Measurements from ENCODE around the gene ARPC5L. TPM values are rescaled to one million over a fixed set of nuclear protein-coding genes. Genes with fewer than 3 reads are reported as not detected.

Gene ARPC5L
- total RNA-seq, 1 donor from 2014 or later: 57.0 TPM

GRCh38 chr9:124854161-124854560 lies 7.8 kb upstream of the ARPC5L start:
- peaks cover 24% of the 10 kb centered on the region for H3K4me1 Mint-ChIP-seq (ENCODE audit: low read depth, unreplicated experiment)
- Histone ChIP-seq H3K9ac (ENCODE audit: low read length) (no peak overlapping the region), H3K79me2 (ENCODE audit: insufficient read depth, low read length) (peaks cover 12% of the 10 kb centered on the region), H4K20me1 (ENCODE audit: insufficient read depth, low read length) (peaks cover 36% of the 10 kb centered on the region), H3K36me3 (ENCODE audit: insufficient read depth, low read length) (peaks cover 19% of the 10 kb centered on the region), H3K4me3 (ENCODE audit: insufficient read depth, low read depth, low read length) (no peak overlapping the region), H2AFZ (ENCODE audit: low read depth, low read length) (no peak overlapping the region), H3K27me3 (ENCODE audit: insufficient read depth, low read length) (no peaks in the 10 kb centered on the region), H3K27ac (ENCODE audit: low read depth, low read length) (no peak overlapping the region), H3K9me3 (ENCODE audit: insufficient read depth, low read depth, low read length) (no peaks in the 10 kb centered on the region), H3K4me2 (ENCODE audit: low read length) (no peak overlapping the region), H3K4me1 (ENCODE audit: insufficient read depth, low read length) (peaks cover 17% of the 10 kb centered on the region)
- H3K9me3 Mint-ChIP-seq (ENCODE audit: unreplicated experiment): no peaks in the 10 kb centered on the region
- FAIRE-seq: no peak
- peaks cover 9% of the 10 kb centered on the region for H3K36me3 Mint-ChIP-seq (ENCODE audit: low read depth, unreplicated experiment)
- no peak overlapping the region for H3K27ac Mint-ChIP-seq (ENCODE audit: unreplicated experiment)
- DNase-seq (ENCODE audit: low read depth): no peak
- TF ChIP-seq EZH2 (IDR thresholded peaks at IDR 0.05; ENCODE audit: insufficient read depth, low read length) (no peak), CTCF (IDR thresholded peaks at IDR 0.05; ENCODE audit: insufficient read depth, low read depth, low read length) (no peak)
- peak overlapping the region; percentile 20 for H3K4me3 Mint-ChIP-seq (ENCODE audit: unreplicated experiment)
- H3K27me3 Mint-ChIP-seq (ENCODE audit: low read depth, unreplicated experiment): no peaks in the 10 kb centered on the region

- no peak for FAIRE-seq
- H3K9me3 ChIP-seq (ENCODE audit: insufficient read depth, low read depth, low read length): no peaks in the 10 kb centered on the region
- TF ChIP-seq EZH2 (IDR thresholded peaks at IDR 0.05; ENCODE audit: insufficient read depth, low read length): no peak
- no peak for TF ChIP-seq CTCF (IDR thresholded peaks at IDR 0.05; ENCODE audit: insufficient read depth, low read depth, low read length)
- H3K9me3 Mint-ChIP-seq (ENCODE audit: unreplicated experiment): no peaks in the 10 kb centered on the region
- peaks cover 42% of the 10 kb centered on the region for H4K20me1 ChIP-seq (ENCODE audit: insufficient read depth, low read length)
- peaks cover 24% of the 10 kb centered on the region for H3K4me1 ChIP-seq (ENCODE audit: insufficient read depth, low read length)
- no peak overlapping the region for H3K4me3 Mint-ChIP-seq (ENCODE audit: unreplicated experiment)
- H3K4me3 ChIP-seq (ENCODE audit: insufficient read depth, low read depth, low read length): no peak overlapping the region
- peaks cover 25% of the 10 kb centered on the region for H3K36me3 ChIP-seq (ENCODE audit: insufficient read depth, low read length)
- peaks cover 13% of the 10 kb centered on the region for H3K36me3 Mint-ChIP-seq (ENCODE audit: low read depth, unreplicated experiment)
- H3K27me3 ChIP-seq (ENCODE audit: insufficient read depth, low read length): no peaks in the 10 kb centered on the region
- no peaks in the 10 kb centered on the region for H3K27me3 Mint-ChIP-seq (ENCODE audit: low read depth, unreplicated experiment)
- no peak overlapping the region for H3K27ac ChIP-seq (ENCODE audit: low read depth, low read length)
- H2AFZ ChIP-seq (ENCODE audit: low read depth, low read length): no peak overlapping the region
- H3K27ac Mint-ChIP-seq (ENCODE audit: unreplicated experiment): peak overlapping the region; percentile 79
- H3K4me1 Mint-ChIP-seq (ENCODE audit: low read depth, unreplicated experiment): peaks cover 30% of the 10 kb centered on the region
- DNase-seq (ENCODE audit: low read depth): no peak
- H3K79me2 ChIP-seq (ENCODE audit: insufficient read depth, low read length): peaks cover 19% of the 10 kb centered on the region
- no peak overlapping the region for H3K9ac ChIP-seq (ENCODE audit: low read length)
- no peak overlapping the region for H3K4me2 ChIP-seq (ENCODE audit: low read length)
These were observed 7.1 kb upstream of the ARPC5L start for GRCh38 chr9:124854822-124855221.

- Histone ChIP-seq H3K27ac (ENCODE audit: low read depth, low read length) (no peak overlapping the region), H2AFZ (ENCODE audit: low read depth, low read length) (no peak overlapping the region), H3K4me3 (ENCODE audit: insufficient read depth, low read depth, low read length) (no peak overlapping the region), H3K9ac (ENCODE audit: low read length) (no peak overlapping the region), H3K4me1 (ENCODE audit: insufficient read depth, low read length) (peaks cover 29% of the 10 kb centered on the region), H3K9me3 (ENCODE audit: insufficient read depth, low read depth, low read length) (no peaks in the 10 kb centered on the region), H3K79me2 (ENCODE audit: insufficient read depth, low read length) (peaks cover 26% of the 10 kb centered on the region), H3K36me3 (ENCODE audit: insufficient read depth, low read length) (peaks cover 30% of the 10 kb centered on the region), H3K27me3 (ENCODE audit: insufficient read depth, low read length) (no peaks in the 10 kb centered on the region), H3K4me2 (ENCODE audit: low read length) (no peak overlapping the region), H4K20me1 (ENCODE audit: insufficient read depth, low read length) (peaks cover 50% of the 10 kb centered on the region)
- Mint-ChIP-seq H3K36me3 (ENCODE audit: low read depth, unreplicated experiment) (peaks cover 18% of the 10 kb centered on the region), H3K9me3 (ENCODE audit: unreplicated experiment) (no peaks in the 10 kb centered on the region), H3K4me3 (ENCODE audit: unreplicated experiment) (no peak overlapping the region), H3K27me3 (ENCODE audit: low read depth, unreplicated experiment) (no peaks in the 10 kb centered on the region), H3K4me1 (ENCODE audit: low read depth, unreplicated experiment) (peaks cover 34% of the 10 kb centered on the region), H3K27ac (ENCODE audit: unreplicated experiment) (no peak overlapping the region)
- no peak for FAIRE-seq
- no peak for DNase-seq (ENCODE audit: low read depth)
- no peak for TF ChIP-seq CTCF (IDR thresholded peaks at IDR 0.05; ENCODE audit: insufficient read depth, low read depth, low read length)
- TF ChIP-seq EZH2 (IDR thresholded peaks at IDR 0.05; ENCODE audit: insufficient read depth, low read length): no peak
These were observed 6.4 kb upstream of the ARPC5L start for GRCh38 chr9:124855566-124855943.
